A673 (cell line): ENCODE results near the gene TRIM36. TPM values are rescaled to one million over a fixed set of nuclear protein-coding genes. Genes with fewer than 3 reads are reported as not detected.

Source experiments
- BruUV-seq: library from RNA; stranded (reverse); fragments of 400-500 nt; replicated peaks from 2 replicates; lab custom pipeline; 2021; lab: Mats Ljungman, UMichigan
- CTCF ChIA-PET: fragments of 300-600 bp; sonication (Branson Sonifier 250); formaldehyde crosslinking; loops from one replicate; lab custom pipeline; 2022; ENCODE audit warnings: antibody characterized with exemption; lab: Charles Lee
- POLR2A ChIA-PET: fragments of 300-600 bp; sonication (Branson Sonifier 250); formaldehyde crosslinking; loops from one replicate; lab custom pipeline; 2022; ENCODE audit warnings: antibody characterized with exemption; ENCODE audit not compliant: low non-redundant PET; lab: Charles Lee
- DNase-seq: peaks from one replicate; pipeline ENCODE4 v3.0.0-alpha.2; 2015; ENCODE audit warnings: low spot score
- H3K27ac ChIP-seq: fragments of 200-600 bp; sonication (generic); 2 replicates; pipeline ENCODE4 v1.5.1; 2016; ENCODE audit warnings: mixed run types, low read depth, mild to moderate bottlenecking, mixed read lengths, antibody characterized with exemption, low read length; ENCODE audit not compliant: poor library complexity, severe bottlenecking
- H3K27me3 ChIP-seq: fragments of 200-600 bp; sonication (generic); replicated peaks from 2 replicates; pipeline ENCODE4 v1.6.1; 2017; ENCODE audit warnings: mixed run types, low read depth, mild to moderate bottlenecking, mixed read lengths, antibody characterized with exemption, low read length; ENCODE audit not compliant: insufficient read depth, poor library complexity
- H3K36me3 ChIP-seq: fragments of 200-600 bp; sonication (generic); 2 replicates; pipeline ENCODE4 v1.6.1; 2016; ENCODE audit warnings: mixed run types, mild to moderate bottlenecking, mixed read lengths, antibody characterized with exemption, low read length; ENCODE audit not compliant: insufficient read depth, poor library complexity, severe bottlenecking
- H3K4me1 ChIP-seq: fragments of 200-600 bp; sonication (generic); 2 replicates; pipeline ENCODE4 v1.6.1; 2017; ENCODE audit warnings: mixed run types, mild to moderate bottlenecking, mixed read lengths, antibody characterized with exemption, low read length; ENCODE audit not compliant: insufficient read depth, poor library complexity, severe bottlenecking
- H3K4me3 ChIP-seq: fragments of 200-600 bp; sonication (generic); 2 replicates; pipeline ENCODE4 v1.5.1; 2016; ENCODE audit warnings: low read depth, mixed run types, mild to moderate bottlenecking, mixed read lengths, low read length; ENCODE audit not compliant: poor library complexity, severe bottlenecking
- H3K9me3 ChIP-seq: fragments of 200-600 bp; sonication (generic); 2 replicates; pipeline ENCODE4 v1.6.1; 2016; ENCODE audit warnings: mixed run types, low read depth, mild to moderate bottlenecking, mixed read lengths, antibody characterized with exemption, low read length; ENCODE audit not compliant: poor library complexity, severe bottlenecking
- CTCF ChIP-seq: fragments of 300-800, 200-600 bp; sonication (generic); conservative IDR thresholded peaks from 2 replicates; pipeline ENCODE4 v1.5.1; 2017; ENCODE audit warnings: low read depth, mild to moderate bottlenecking, antibody characterized with exemption, low read length, moderate library complexity, mixed read lengths
- EZH2 ChIP-seq: fragments of 200-600 bp; sonication (generic); IDR thresholded peaks from 2 replicates; pipeline ENCODE4 v1.6.1; 2017; ENCODE audit warnings: borderline replicate concordance, low read depth, mild to moderate bottlenecking, mixed read lengths, antibody characterized with exemption, low read length; ENCODE audit not compliant: poor library complexity, severe bottlenecking
- intact Hi-C: fragments of 100-400 bp; cut with micrococcal nuclease; formaldehyde crosslinking; loops from one replicate; pipeline ENCODE4 v1.10.0; 2022; ENCODE audit not compliant: unreplicated experiment
- total RNA-seq: library from RNA; stranded (reverse); gene quantifications from 2 replicates; pipeline ENCODE4 v1.2.3, GENCODE V29; 2021

The TRIM36 gene
- total RNA-seq, 1 experiment from 2014 or later, result 16.8 TPM

- DNase-seq, result peak; percentile 49
- Histone ChIP-seq H3K4me3 (no peak overlapping the region), H3K4me1 (peaks cover 3% of the 10 kb centered on the region), H3K27ac (no peak overlapping the region), H3K27me3 (no peaks in the 10 kb centered on the region), H3K36me3 (no peaks in the 10 kb centered on the region), H3K9me3 (no peaks in the 10 kb centered on the region)
- BruUV-seq, result no TSS peak
- TF ChIP-seq EZH2 (no peak), CTCF (no peak)
- intact Hi-C loops, result no loop called here
- CTCF ChIA-PET, result no interaction called here
- POLR2A ChIA-PET, result no interaction called here
Observed at GRCh38 chr5:115116001-115116400, 53.7 kb downstream of the TRIM36 start.

GRCh38 chr5:115109840-115110239 lies 59.9 kb downstream of the TRIM36 start:
- POLR2A ChIA-PET, result no interaction called here
- Histone ChIP-seq H3K27me3 (no peaks in the 10 kb centered on the region), H3K4me1 (no peaks in the 10 kb centered on the region), H3K36me3 (no peaks in the 10 kb centered on the region), H3K27ac (no peak overlapping the region), H3K4me3 (no peak overlapping the region), H3K9me3 (no peaks in the 10 kb centered on the region)
- CTCF ChIA-PET, result no interaction called here
- no TSS peak for BruUV-seq
- TF ChIP-seq EZH2 (no peak), CTCF (no peak)
- no peak for DNase-seq
- intact Hi-C loops, result no loop called here

- no peaks in the 10 kb centered on the region for H3K9me3 ChIP-seq
- TF ChIP-seq CTCF (no peak), EZH2 (no peak)
- CTCF ChIA-PET, result no interaction called here
- H3K4me3 ChIP-seq, result no peak overlapping the region
- intact Hi-C loops, result no loop called here
- H3K4me1 ChIP-seq, result no peaks in the 10 kb centered on the region
- H3K27ac ChIP-seq, result no peak overlapping the region
- POLR2A ChIA-PET, result no interaction called here
- no peaks in the 10 kb centered on the region for H3K27me3 ChIP-seq
- no peaks in the 10 kb centered on the region for H3K36me3 ChIP-seq
- DNase-seq, result no peak
- no TSS peak for BruUV-seq
Observed at GRCh38 chr5:115109356-115109755, 60.4 kb downstream of the TRIM36 start.
